Left lung (tissue), 10 donors: ENCODE data around the gene CASKIN2. TPM values are rescaled to one million over a fixed set of nuclear protein-coding genes. Genes with fewer than 3 reads are reported as not detected.

Experiments used
- ATAC-seq: fragments of 200-7000 bp; cut with Tn5 transposase; one replicate; pipeline ENCODE4 v1.9.1; 2020; ENCODE audit warnings: moderate library complexity
- DNase-seq, 4 donors: peaks; one replicate each; pipeline ENCODE4 v3.0.0-alpha.2; 2013 to 2020
- H3K27ac ChIP-seq, 2 donors: fragments of 200-600 bp; sonication (generic) in 1 of 2; one replicate each; pipeline versions ENCODE4 v1.5.0 to v1.8.0; 2020 to 2021
- H3K27me3 ChIP-seq, 2 donors: fragments of 200-600 bp; sonication (generic) in 1 of 2; one replicate each; pipeline versions ENCODE4 v1.5.0 to v1.8.0; 2020 to 2021
- H3K36me3 ChIP-seq, 2 donors: fragments of 200-600 bp; sonication (generic) in 1 of 2; one replicate each; pipeline versions ENCODE4 v1.5.0 to v1.8.0; 2020 to 2021
- H3K4me1 ChIP-seq, 2 donors: fragments of 200-600 bp; one replicate each; pipeline ENCODE4 v1.8.0; 2021
- H3K4me3 ChIP-seq, 2 donors: fragments of 200-600 bp; sonication (generic) in 1 of 2; one replicate each; pipeline versions ENCODE4 v1.5.0 to v1.8.0; 2020 to 2021; ENCODE audit warnings: mild to moderate bottlenecking in 1 of 2
- H3K9me3 ChIP-seq, 2 donors: fragments of 200-600 bp; sonication (generic) in 1 of 2; one replicate each; pipeline versions ENCODE4 v1.5.0 to v1.8.0; 2020 to 2021
- CTCF ChIP-seq, 2 donors: fragments of 200-600 bp; sonication (generic) in 1 of 2; IDR thresholded peaks; one replicate each; pipeline versions ENCODE4 v1.5.0 to v1.8.0; 2021; ENCODE audit warnings: antibody characterized with exemption in 2 of 2
- intact Hi-C, 2 donors: fragments of 100-400 bp; cut with DNase I; formaldehyde crosslinking; loops; one replicate each; pipeline versions ENCODE4 v1.11.2 to v1.14.2; 2022
- polyA plus RNA-seq, 6 donors: library from polyadenylated mRNA; unstranded; fragments of 120-200 nt; gene quantifications; one replicate each; pipeline ENCODE4 v1.2.1, GENCODE V29; 2013; ENCODE audit not compliant: insufficient read length in 6 of 6
- total RNA-seq, 2 donors: library from RNA; stranded (reverse); fragmentation: NEBNext Ultra II Directional; extraction: Animal tissue kit (Norgen Biotek cat#: 25700); gene quantifications; one replicate each; pipeline ENCODE4 v1.2.1, GENCODE V29; 2021
- donor health status: DM: no; HTN: yes; CAD: no.
- donor health status: DM: no; HTN: no; CAD: no.

The CASKIN2 gene
- total and polyA plus RNA-seq, 8 donors = 17.9 to 74.4 (median 28.6) TPM

GRCh38 chr17:75557075-75557851 lies 41.9 kb upstream of the CASKIN2 start:
- no peak overlapping the region for H3K4me3 ChIP-seq
- TF ChIP-seq CTCF (IDR thresholded peaks at IDR 0.05) = no peak
- peak in 3 of 4 donors; percentile 78 to 84 (median 81) for DNase-seq
- intact Hi-C loops = no loop called here
- H3K27ac ChIP-seq = peak overlapping the region in 1 of 2 donors; percentile 53
- peak; percentile 89 for ATAC-seq
- H3K27me3 ChIP-seq = no peaks in the 10 kb centered on the region
- H3K4me1 ChIP-seq = peaks cover 4 to 7% of the 10 kb centered on the region in 2 donors
- peaks cover 0 to 28% of the 10 kb centered on the region in 2 donors for H3K36me3 ChIP-seq
- H3K9me3 ChIP-seq = no peaks in the 10 kb centered on the region

- no peak for ATAC-seq
- no peak overlapping the region for H3K27ac ChIP-seq
- peaks cover 4 to 7% of the 10 kb centered on the region in 2 donors for H3K4me1 ChIP-seq
- intact Hi-C loops = no loop called here
- H3K4me3 ChIP-seq = no peak overlapping the region
- peaks cover 0 to 22% of the 10 kb centered on the region in 2 donors for H3K36me3 ChIP-seq
- H3K27me3 ChIP-seq = no peaks in the 10 kb centered on the region
- no peak for TF ChIP-seq CTCF (IDR thresholded peaks at IDR 0.05)
- H3K9me3 ChIP-seq = no peaks in the 10 kb centered on the region
- peak in 1 of 4 donors; percentile 72 for DNase-seq
Measured at GRCh38 chr17:75555679-75556153, 40.4 kb upstream of the CASKIN2 start.

DNA sequence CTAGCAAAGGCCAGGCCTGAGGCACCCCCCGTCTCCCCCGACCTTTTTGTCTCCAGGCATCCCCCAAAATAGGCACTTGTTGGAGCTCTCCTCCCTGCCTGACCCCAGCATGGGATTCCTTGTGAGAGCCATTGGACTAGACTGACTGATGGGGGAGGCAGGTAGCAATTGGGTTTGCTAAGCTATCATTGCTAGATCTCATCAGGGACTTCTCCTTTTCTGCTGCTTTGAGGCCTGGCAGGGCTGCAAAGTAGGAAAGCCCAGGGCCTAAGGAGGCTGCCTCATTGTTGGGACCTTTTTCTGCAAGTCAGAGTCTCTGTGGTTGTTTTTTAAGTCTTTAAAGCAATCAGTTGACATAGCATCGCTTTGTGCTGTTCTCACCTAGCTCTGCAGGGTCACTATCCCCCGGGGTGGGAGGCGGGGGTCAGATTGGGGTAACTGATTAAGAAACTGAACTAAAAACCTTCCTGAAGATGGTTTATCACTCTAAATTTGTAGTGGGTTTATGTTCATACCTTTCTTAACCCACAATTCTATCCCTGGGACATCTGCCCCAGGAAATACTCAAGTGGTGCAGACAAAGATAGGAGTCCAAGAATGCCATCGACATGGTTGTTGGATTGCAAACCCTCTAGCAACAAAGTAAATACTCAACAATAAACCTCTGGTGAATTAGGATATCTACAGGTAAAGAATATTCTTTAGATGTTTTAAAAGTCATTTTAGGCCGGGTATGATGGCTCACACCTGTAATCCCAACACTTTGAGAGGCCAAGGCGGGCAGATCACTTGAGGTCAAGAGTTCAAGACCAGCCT lies 38.2 kb upstream of the CASKIN2 start:
- Histone ChIP-seq H3K9me3 (no peaks in the 10 kb centered on the region), H3K27ac (no peak overlapping the region), H3K27me3 (no peaks in the 10 kb centered on the region), H3K36me3 (peaks cover 0 to 4% of the 10 kb centered on the region in 2 donors), H3K4me3 (no peak overlapping the region), H3K4me1 (peaks cover 4 to 7% of the 10 kb centered on the region in 2 donors)
- TF ChIP-seq CTCF (IDR thresholded peaks at IDR 0.05) = no peak
- no peak for ATAC-seq
- DNase-seq = no peak
- intact Hi-C loops = no loop called here

GRCh38 chr17:75552425-75553294 lies 37.3 kb upstream of the CASKIN2 start:
- intact Hi-C loops = no loop called here
- Histone ChIP-seq H3K4me1 (peaks cover 4 to 7% of the 10 kb centered on the region in 2 donors), H3K4me3 (no peak overlapping the region), H3K36me3 (no peaks in the 10 kb centered on the region), H3K27me3 (no peaks in the 10 kb centered on the region), H3K27ac (peak overlapping the region in 1 of 2 donors; percentile 5), H3K9me3 (no peaks in the 10 kb centered on the region)
- no peak for DNase-seq
- no peak for ATAC-seq
- no peak for TF ChIP-seq CTCF (IDR thresholded peaks at IDR 0.05)
